Sigmoid colon (tissue), 4 donors: ENCODE data around the gene APBB2.

Experiments
- EP300 ChIP-seq, 4 donors: sonication (generic); formaldehyde crosslinking; IDR thresholded peaks; one replicate each; pipeline ENCODE4 v1.6.1; 2017; ENCODE audit warnings: antibody characterized with exemption in 4 of 4
- POLR2A ChIP-seq, 2 donors: fragments of 450-650 bp; IDR thresholded peaks; one replicate each; pipeline ENCODE4 v1.6.1; 2016; ENCODE audit warnings: antibody characterized with exemption in 2 of 2, mild to moderate bottlenecking in 2 of 2, moderate library complexity in 2 of 2
- POLR2AphosphoS5 ChIP-seq, 4 donors: sonication (generic); formaldehyde crosslinking; IDR thresholded peaks; one replicate each; pipeline ENCODE4 v1.6.1; 2017; ENCODE audit warnings: antibody characterized with exemption in 4 of 4
- TF ChIP-seq, protein P1 (sequence below), 4 experiments: fragments of 450-650 bp in 3 of 4; fragments of 200-600 bp in 1 of 4; IDR thresholded peaks; one replicate each; pipeline ENCODE4 v1.5.1; 2016 to 2019; ENCODE audit warnings: antibody characterized with exemption in 4 of 4, mild to moderate bottlenecking in 3 of 4, moderate library complexity in 2 of 4

DNA sequence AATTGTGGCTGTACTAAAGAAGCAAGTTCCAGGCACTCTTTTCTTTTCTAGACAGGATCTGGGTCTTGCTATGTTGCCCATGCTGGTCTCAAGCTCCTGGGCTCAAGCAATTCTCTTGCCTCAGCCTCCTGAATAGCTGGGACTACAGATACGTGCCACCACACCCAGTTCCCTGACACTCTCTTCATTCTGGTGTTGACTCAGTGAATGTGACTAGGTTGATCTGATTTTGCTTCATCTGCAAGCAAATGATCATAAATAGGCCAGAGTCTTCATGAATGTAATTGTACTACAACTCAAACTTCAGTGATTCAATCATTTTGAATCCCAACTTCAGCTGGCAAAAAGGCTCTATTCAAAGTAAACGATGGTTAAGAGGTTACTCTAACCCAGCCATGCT lies 78.5 kb downstream of the APBB2 start:
- TF ChIP-seq, protein P1, sequence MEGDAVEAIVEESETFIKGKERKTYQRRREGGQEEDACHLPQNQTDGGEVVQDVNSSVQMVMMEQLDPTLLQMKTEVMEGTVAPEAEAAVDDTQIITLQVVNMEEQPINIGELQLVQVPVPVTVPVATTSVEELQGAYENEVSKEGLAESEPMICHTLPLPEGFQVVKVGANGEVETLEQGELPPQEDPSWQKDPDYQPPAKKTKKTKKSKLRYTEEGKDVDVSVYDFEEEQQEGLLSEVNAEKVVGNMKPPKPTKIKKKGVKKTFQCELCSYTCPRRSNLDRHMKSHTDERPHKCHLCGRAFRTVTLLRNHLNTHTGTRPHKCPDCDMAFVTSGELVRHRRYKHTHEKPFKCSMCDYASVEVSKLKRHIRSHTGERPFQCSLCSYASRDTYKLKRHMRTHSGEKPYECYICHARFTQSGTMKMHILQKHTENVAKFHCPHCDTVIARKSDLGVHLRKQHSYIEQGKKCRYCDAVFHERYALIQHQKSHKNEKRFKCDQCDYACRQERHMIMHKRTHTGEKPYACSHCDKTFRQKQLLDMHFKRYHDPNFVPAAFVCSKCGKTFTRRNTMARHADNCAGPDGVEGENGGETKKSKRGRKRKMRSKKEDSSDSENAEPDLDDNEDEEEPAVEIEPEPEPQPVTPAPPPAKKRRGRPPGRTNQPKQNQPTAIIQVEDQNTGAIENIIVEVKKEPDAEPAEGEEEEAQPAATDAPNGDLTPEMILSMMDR (IDR thresholded peaks at IDR 0.05), result no peak
- TF ChIP-seq POLR2A (IDR thresholded peaks at IDR 0.05), result no peak
- no peak for TF ChIP-seq POLR2AphosphoS5 (IDR thresholded peaks at IDR 0.05)
- TF ChIP-seq EP300 (IDR thresholded peaks at IDR 0.05), result no peak
